HG03060 (cell line): Measurements from ENCODE around the gene ARHGEF28.

ENCODE experiments used
- ATAC-seq: cut with Tn5 transposase; IDR thresholded peaks from one replicate; pipeline ENCODE4 v1.9.1; 2021; ENCODE audit warnings: low read depth, moderate number of reproducible peaks; ENCODE audit not compliant: unreplicated experiment

Gene ARHGEF28

GRCh38 chr5:73883646-73884045 is 257.6 kb downstream of the ARHGEF28 start:
- no peak for ATAC-seq

GRCh38 chr5:73887688-73888087 is 261.7 kb downstream of the ARHGEF28 start:
- no peak for ATAC-seq

GRCh38 chr5:73890569-73890968 is 264.6 kb downstream of the ARHGEF28 start:
- no peak for ATAC-seq

- ATAC-seq: no peak
Measured at GRCh38 chr5:73892218-73892617, 266.2 kb downstream of the ARHGEF28 start.

- ATAC-seq: no peak
Measured at GRCh38 chr5:73892806-73893205, 266.8 kb downstream of the ARHGEF28 start.

- ATAC-seq: no peak
Measured at GRCh38 chr5:73893813-73894212, 267.8 kb downstream of the ARHGEF28 start.

GRCh38 chr5:73894860-73895259 is 268.9 kb downstream of the ARHGEF28 start:
- no peak for ATAC-seq

- no peak for ATAC-seq
Measured at GRCh38 chr5:73895471-73895870, 269.5 kb downstream of the ARHGEF28 start.

GRCh38 chr5:73896097-73896496 is 270.1 kb downstream of the ARHGEF28 start:
- no peak for ATAC-seq

GRCh38 chr5:73896668-73897067 is 270.7 kb downstream of the ARHGEF28 start:
- ATAC-seq: no peak

- ATAC-seq: no peak
Measured at GRCh38 chr5:73897893-73898292, 271.9 kb downstream of the ARHGEF28 start.

- ATAC-seq: peak; percentile 39
Measured at GRCh38 chr5:73899055-73899454, 273.1 kb downstream of the ARHGEF28 start.

- ATAC-seq: no peak
Measured at GRCh38 chr5:73899916-73900315, 273.9 kb downstream of the ARHGEF28 start.

GRCh38 chr5:73900566-73900965 is 274.6 kb downstream of the ARHGEF28 start:
- ATAC-seq: no peak

GRCh38 chr5:73901043-73901442 is 275.0 kb downstream of the ARHGEF28 start:
- ATAC-seq: no peak

GRCh38 chr5:73901455-73901854 is 275.5 kb downstream of the ARHGEF28 start:
- no peak for ATAC-seq

GRCh38 chr5:73902327-73903051 is 276.5 kb downstream of the ARHGEF28 start:
- no peak for ATAC-seq

- no peak for ATAC-seq
Measured at GRCh38 chr5:73903169-73903568, 277.2 kb downstream of the ARHGEF28 start.

- no peak for ATAC-seq
Measured at GRCh38 chr5:73906277-73906676, 280.3 kb downstream of the ARHGEF28 start.

- no peak for ATAC-seq
Measured at GRCh38 chr5:73907164-73907563, 281.2 kb downstream of the ARHGEF28 start.

- ATAC-seq: no peak
Measured at GRCh38 chr5:73908395-73908794, 282.4 kb downstream of the ARHGEF28 start.

GRCh38 chr5:73908846-73909245 is 282.9 kb downstream of the ARHGEF28 start:
- ATAC-seq: no peak

GRCh38 chr5:73909474-73909873 is 283.5 kb downstream of the ARHGEF28 start:
- ATAC-seq: no peak
